GM18507 (cell line): ENCODE data around the gene MNT.
"Not testable (repeated sequence)": the region's sequence is repeated elsewhere in the genome, so short reads cannot be mapped to it uniquely, and the experiment has no call there.

Experiments
- DNase-seq: peaks from one replicate; pipeline ENCODE4 v3.0.0; 2011; ENCODE audit warnings: low read depth; ENCODE audit not compliant: insufficient read length; ENCODE audit errors: extremely low spot score
- FAIRE-seq: peaks from 2 replicates; lab custom pipeline; 2011; peaks lifted over from hg19 to GRCh38; lab: Jason Lieb, UNC

MNT gene, protein sequence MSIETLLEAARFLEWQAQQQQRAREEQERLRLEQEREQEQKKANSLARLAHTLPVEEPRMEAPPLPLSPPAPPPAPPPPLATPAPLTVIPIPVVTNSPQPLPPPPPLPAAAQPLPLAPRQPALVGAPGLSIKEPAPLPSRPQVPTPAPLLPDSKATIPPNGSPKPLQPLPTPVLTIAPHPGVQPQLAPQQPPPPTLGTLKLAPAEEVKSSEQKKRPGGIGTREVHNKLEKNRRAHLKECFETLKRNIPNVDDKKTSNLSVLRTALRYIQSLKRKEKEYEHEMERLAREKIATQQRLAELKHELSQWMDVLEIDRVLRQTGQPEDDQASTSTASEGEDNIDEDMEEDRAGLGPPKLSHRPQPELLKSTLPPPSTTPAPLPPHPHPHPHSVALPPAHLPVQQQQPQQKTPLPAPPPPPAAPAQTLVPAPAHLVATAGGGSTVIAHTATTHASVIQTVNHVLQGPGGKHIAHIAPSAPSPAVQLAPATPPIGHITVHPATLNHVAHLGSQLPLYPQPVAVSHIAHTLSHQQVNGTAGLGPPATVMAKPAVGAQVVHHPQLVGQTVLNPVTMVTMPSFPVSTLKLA

DNA sequence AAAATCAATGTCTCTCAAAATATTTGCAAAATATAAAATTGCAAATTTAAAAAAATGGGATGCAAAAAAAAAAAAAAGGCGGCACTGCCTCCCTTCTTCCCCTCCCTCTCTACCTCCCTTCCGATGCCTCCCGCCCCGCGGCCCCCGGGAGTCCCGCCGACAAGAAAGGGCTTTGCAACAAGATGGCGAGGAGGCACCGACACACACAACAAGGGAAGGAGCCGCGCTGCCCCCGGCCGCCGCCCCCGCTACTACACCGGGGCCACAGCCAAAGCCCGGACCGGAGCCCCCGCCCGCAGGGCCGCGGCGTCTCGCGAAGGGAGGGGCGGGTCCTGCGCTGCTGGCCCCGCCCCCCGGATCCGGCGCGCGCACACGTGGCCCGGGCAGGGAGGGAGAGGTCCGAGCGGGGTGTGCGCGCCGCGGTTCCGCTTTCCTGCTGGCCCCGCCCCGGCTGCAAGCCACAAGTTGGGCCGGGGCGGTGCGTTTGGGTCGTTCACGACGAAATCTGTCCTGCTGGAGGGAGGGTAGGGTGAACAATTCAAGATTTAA, at the start of gene MNT:
Gene MNT (minus strand): TSS at position 184 of the 549 bp plus-strand sequence. CDS start 348 bp downstream, outside the sequence.
- peak; percentile 86 for DNase-seq
- FAIRE-seq, result no peak

DNA sequence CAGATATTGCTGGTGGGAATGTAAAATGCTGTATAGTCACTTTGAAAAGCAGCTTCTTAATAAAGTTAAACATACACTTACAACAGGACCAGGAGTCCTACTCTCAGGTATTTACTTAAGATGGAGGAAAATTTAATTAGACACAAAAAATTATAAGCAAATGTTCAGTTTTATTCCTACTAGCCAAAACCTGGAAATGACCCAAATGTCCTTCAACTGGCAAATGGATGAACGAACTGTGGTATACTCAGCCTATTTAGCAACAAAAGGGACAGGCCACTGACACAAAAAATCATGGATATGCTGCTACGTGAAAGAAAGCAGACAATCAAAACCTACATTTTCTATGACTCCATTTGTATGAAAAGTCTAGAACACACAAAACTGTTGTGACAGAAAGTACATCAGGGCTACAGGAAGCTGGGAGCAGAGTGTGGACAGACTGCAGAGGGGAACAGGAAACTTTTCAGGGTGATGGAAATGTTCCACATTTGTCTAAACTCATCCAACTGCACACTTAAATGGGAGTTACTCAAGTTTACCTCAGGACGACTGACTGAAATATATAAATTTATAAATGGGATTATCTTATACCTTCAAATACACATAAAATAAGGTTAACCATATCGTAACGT, 49.3 kb upstream of the MNT start:
- no peak for DNase-seq
- no peak for FAIRE-seq

DNA sequence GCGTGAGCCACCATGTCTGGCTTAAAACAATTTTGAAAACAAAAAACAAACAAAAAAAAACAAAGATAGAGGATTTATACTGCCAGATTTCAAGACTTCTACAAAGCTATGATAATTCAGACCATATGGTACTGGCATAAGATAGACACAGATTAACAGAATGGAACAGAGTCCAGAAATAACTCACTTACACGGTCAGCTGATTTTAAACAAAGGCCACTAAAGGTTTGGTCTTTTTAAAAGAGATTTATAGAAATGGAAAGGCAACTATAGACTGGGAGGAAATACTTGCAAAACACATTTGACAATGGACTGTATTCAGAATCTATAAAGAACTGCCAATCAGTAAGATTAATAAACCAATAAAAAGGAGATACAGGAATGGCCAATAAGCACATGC, 48.6 kb upstream of the MNT start:
- FAIRE-seq (no peak), DNase-seq (no peak)

DNA sequence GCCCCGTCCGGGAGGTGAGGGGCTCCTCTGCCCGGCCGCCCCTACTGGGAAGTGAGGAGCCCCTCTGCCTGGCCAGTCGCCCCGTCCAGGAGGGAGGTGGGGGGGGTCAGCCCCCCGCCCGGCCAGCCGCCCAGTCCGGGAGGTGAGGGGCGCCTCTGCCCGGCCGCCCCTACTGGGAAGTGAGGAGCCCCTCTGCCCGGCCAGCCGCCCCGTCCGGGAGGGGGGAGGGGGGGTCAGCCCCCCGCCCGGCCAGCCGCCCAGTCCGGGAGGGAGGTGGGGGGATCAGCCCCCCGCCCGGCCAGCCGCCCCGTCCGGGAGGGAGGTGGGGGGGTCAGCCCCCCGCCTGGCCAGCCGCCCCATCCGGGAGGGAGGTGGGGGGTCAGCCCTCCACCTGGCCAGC, 46.6 kb upstream of the MNT start:
- FAIRE-seq, result not testable (repeated sequence)

DNA sequence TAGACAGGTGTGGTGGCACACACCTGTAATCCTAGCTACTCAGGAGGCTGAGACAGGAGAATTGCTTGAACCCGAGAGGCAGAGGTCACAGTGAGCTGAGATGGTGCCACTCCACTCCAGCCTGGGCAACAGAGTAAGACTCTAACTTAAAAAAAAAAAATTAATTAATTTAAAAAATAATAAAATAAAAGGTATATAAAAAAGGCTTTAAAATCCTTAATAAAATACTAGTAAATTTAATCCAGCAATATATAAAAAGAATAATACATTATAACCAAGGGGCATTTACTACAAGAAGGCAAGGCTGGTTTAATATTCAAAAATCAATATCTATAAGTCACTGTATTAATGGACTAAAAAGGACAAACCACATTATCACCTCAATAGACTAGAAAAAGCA, 44.8 kb upstream of the MNT start:
- FAIRE-seq (no peak), DNase-seq (no peak)

More for the DNA sequence above, 46.6 kb upstream of the MNT start:
- not testable (repeated sequence) for DNase-seq

DNA sequence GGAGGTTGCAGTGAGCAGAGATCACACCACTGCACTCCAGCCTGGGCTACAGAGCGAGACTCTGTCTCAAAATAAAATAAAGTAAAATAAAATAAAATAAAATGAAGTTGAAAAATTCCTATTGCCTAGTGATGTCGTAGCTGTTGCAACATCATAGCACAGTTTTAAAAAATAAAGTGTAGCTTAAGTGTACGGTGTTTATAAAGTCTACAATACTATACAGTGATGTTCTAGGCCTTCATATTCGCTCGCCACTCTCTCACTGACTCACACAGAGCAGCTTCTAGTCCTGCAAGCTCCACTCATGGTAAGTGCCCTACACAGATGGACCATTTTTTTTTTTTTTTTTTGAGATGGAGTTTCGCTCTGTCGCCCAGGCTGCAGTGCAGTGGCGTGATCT, 43.5 kb upstream of the MNT start:
- no peak for DNase-seq

DNA sequence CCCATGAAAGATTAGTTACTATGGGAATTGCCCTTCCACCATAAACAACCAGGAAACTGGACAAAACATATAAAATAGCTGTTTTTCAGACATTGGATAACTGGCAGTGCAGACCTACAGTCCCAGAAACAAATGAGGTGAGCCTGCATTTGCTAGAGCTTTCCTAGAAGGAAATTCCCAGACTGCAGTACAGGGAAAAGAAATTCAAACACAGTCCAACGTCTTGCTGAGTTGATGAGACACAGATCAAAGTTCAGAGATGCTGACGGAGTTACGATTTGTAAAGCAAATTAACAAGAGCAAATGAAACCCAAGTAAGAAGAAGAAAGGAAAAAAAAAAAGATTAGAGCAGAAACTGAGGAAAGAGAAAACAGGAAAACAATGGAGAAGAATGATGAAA, 41.3 kb upstream of the MNT start:
- FAIRE-seq (no peak), DNase-seq (no peak)

More for the DNA sequence above, 43.5 kb upstream of the MNT start:
- no peak for FAIRE-seq

DNA sequence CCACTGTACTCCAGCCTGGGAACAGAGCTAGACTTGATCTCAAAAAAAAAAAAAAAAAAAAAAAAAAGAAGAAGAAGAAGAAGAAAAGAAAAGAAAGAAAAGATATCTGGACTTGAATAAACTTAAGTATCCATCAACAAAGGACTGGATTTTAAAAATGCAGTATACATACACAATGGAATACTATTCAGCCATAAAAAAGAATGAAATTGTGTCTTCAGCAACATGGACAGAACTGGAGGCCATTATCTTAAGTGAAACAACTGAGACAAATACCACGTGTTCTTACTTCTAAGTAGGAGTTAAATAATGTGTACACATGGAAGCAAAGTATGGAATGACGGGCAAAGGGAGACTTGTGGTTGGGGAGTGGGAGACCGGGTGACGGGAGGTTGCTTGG, 40.1 kb upstream of the MNT start:
- DNase-seq, result no peak
- no peak for FAIRE-seq

DNA sequence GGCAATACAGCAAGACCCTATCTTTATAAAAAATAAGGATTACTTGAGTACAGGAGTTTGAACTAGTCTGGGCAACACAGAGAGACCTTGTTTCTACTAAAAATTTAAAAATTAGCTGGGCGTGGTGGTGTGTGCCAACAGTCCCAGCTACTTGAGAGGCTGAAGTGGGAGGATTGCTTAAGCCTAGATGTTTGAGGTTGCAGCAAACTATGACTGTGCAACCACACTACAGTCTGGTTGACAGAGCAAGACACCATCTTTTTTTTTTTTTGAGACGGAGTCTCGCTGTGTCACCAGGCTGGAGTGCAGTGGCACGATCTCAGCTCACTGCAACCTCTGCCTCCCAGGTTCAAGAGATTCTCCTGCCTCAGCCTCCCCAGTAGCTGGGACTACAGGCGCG, 39.1 kb upstream of the MNT start:
- DNase-seq, FAIRE-seq: not testable (repeated sequence)

DNA sequence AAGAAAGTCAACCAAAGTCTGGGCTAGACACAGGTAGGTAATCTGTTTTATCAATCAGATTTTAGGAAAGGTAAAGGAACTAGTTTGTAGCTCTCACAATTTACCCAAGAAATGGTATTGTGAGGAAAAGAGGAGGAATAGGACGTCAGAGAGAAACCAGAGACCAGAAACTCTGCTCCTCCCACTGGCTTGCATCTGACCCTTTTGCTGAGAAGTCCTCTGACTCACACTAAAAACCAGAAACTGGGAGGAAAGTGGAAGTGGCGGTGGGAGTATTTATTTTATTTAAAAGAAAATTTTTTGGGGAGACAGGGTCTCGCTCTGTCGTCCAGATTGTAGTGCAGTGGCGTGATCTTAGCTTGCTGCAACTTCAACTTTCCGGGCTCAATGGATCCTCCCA, 38.0 kb upstream of the MNT start:
- no peak for FAIRE-seq
- no peak for DNase-seq

DNA sequence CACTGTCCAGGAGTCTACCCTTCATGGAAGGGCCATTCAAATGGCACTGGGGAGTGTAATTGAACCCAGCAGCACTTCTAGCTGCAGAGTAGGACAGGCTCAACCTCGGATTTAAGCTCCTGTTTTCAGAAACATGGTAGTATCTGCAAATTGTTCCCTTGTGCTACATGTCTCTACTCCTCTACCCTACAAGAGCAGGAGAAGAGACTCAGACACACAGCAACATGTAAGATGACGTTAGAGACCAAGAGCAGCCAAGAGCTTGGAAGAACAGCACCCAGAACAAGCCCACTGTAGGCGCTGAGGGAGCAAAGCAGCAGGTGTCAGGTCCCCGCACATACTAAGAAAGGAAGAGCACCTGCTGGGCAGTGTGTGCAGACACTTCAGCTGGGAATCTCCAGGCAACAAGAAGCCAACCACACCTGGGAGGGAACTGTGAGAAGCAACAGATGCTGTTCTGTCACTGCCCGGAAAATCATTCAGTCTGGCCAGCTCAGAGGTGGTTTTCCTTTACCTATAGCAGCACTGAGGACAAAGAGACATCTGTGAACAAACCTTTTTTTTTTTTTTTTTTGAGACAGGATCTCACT, 35.6 kb upstream of the MNT start:
- DNase-seq (no peak), FAIRE-seq (no peak)

DNA sequence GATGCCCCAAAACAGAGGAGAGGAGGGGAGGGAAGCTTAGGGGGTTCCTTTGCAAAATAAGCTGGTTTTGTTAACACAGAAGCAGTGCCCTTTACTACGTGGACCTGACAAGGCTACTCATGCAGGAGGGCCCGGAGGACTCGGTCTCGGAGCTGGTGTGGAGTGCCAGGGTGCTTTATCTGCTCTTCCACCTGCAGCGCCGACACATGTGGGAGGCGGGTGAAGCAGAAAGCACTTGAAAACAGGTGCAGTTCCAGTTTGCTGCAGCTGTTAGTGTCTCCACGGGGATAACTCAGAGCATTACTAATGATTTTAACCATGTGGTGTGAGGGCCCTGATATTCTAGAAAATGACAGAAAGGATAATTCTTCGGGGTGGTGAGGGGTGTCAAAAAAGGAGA, 35.0 kb upstream of the MNT start:
- DNase-seq, result no peak
- FAIRE-seq, result no peak

DNA sequence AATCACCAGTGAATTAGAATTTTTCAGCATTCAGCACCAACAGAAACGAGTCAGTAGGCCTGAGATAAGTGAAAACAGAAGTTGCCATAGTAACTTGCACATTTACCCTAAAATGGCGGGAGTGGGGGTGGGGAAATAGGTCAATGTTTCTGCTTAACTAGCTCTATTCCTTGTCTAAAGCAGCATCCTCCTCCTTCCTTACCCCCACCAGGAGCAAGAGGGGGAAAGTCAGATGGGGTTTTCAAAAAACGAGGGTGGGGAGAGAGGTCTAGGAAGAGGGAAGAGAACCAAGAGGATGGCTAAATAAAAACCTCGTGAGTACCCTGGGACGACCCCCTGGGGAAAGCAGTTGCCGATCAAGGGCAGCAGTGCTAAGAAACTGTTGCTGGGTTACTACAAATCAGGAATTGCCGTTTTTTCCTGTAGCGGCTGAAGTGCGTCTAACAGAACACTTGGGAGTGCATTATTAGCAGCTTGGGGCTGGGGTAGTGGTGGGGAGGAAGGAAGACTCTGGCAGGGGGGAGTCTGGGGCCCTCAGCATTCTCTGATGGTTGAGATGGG, 34.4 kb upstream of the MNT start:
- no peak for FAIRE-seq
- DNase-seq, result no peak

DNA sequence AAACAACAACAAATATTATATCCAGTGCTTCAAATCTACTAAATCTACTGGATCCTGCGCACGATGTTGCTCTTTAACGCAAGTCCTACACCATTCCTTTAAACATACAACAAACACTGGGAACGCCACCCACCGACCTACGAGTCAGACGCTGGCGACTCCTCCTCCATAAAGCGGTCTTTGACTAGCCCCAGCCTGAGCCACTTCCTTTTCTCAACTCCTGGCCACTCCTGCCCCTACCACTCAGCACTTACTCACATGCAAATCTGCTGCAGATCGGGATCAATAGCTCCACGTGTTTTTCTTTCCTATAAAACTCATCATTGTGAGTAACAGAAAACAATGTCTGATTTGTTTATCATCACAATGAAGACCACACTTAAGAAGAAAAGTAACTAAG, 32.8 kb upstream of the MNT start:
- DNase-seq (no peak), FAIRE-seq (no peak)

DNA sequence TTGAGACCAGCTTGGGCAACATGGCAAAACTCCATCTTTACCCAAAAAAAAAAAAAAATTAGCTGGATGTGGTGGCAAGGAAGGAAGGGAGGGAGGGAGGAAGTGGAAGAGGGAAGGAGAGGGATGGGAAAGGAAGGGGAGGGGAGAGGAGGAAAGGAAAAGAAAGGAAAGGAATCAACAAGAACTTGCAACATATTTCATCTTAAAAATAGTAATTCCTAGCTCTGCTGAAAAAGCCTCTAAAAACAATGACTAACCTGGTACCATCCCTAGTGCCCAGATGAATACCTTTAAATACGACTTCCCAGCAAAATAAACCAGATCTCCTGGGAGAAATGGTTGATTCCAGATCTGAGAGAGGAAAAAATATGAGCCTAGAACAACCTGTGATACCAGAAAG, 27.1 kb upstream of the MNT start:
- FAIRE-seq (no peak), DNase-seq (no peak)

DNA sequence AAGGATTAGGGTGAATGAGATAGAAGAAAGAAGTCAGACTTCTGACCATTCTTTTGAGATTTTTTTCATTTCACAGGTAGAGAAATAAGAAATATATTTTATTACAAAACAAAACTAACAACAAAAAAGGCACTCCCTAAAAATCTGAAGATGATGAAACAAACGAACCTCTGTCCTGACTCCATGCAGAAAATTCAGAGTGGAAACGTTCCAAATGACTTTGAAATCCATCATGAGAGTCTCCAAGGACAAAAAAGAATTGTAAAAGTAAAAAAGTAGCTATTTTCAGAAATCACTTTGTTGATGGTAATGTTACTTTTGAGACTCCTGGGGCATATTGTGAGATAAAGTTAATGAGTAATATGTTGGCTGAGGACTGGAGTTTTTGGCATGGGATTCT, 26.4 kb upstream of the MNT start:
- FAIRE-seq, result no peak

DNA sequence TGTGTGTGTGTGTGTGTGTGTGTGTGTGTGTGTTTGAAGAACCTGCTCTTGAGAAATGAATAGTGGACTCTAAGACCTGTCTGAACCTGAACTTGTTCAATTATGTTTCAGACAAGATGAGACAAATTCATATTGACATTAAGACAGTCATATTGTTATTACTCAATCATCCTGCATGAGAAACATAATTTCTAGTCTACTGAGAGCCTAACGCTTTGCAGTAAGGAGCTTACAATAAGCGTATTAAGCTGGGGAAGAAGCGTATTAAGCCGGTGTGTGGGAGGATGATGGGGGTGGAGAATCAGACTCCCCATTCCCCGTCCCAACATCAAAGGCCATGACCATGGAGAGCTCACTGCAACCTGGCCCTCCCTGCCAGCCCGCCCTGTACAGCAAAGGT, 22.4 kb upstream of the MNT start:
- FAIRE-seq (no peak), DNase-seq (no peak)

More for the DNA sequence above, 26.4 kb upstream of the MNT start:
- no peak for DNase-seq

DNA sequence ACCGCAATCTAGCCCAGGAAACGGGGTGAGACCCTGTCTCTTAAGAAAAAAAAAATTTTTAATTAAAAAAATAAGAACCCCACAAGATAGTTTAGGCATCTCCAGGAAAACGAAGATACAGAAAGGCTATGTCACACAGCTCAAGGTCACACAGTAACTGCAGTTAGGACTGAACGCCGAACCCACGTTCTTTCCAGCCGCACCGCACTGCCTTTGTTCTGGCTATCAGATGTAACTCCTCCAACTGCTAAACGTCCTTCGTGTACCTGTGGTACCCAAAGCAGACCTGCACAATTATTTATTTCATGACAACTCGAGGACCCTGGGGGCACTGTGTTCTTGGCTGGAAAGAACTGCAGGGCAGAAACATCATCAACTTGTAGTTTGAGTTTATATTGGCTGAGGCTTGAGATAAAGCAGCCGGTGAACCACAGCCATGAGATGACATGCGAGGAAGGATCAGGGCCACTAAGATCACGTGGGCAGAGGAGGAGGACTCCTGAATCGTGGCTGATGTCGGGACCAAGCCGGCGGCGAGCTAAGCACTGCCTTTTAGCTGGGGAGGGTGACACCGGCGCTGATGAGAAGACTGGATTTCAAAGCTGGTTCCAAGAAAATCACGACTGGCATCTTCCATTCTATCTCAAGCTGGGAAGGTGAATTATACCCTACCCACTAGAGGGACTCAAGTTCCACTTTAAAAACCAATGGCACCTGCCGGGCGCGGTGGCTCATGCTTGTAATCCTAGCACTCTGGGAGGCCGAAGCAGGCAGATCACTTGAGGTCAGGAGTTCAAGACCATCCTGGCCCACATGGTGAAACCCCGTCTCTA, 20.7 kb upstream of the MNT start:
- DNase-seq (no peak), FAIRE-seq (no peak)

DNA sequence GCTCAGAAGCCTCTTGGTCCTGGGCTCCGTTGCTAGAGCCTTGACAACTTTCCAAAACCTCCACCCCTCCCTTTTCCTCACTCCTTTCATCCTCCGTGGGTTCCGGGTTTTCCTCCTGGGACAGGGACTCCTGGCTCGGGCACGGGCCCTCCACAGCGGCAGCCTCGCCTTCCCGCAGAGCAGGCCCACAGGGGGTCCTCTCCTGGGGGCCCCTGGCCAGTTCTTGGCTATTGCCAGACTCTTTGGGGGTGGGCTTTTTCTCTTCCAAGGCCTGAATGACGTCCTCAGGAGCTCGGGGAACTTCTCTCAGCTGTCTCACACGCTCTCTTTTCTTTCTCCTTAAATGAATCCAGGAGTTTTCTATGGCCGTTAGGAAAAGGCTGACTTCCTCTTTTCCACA, 19.3 kb upstream of the MNT start:
- FAIRE-seq (no peak), DNase-seq (no peak)
